Measurements from ENCODE around the gene TM9SF3.

TM9SF3 gene

DNA sequence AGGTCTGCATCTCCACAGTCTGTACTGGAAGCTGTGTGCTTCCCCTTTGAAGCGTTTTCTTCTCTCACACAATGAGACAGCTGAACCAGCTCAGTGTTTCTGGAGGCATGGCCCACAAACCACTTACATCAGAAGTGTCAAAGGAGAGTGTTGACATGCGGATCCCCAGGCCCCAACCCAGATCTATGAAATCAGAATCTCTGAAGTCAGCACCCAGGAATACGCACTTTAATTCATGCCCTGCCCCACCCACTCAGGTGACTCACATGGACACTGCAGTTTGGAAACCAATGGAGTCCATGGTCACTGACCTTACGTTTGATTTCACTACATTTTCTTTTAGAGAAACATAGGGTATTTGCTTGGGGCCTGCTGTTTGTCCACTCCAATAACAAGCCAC is 92.1 kb downstream of the TM9SF3 start:
- no peak for DNase-seq (ENCODE audit: low read depth)
- no peak overlapping the region for H3K4me3 ChIP-seq (ENCODE audit: low read length)
- TF ChIP-seq, protein P1, sequence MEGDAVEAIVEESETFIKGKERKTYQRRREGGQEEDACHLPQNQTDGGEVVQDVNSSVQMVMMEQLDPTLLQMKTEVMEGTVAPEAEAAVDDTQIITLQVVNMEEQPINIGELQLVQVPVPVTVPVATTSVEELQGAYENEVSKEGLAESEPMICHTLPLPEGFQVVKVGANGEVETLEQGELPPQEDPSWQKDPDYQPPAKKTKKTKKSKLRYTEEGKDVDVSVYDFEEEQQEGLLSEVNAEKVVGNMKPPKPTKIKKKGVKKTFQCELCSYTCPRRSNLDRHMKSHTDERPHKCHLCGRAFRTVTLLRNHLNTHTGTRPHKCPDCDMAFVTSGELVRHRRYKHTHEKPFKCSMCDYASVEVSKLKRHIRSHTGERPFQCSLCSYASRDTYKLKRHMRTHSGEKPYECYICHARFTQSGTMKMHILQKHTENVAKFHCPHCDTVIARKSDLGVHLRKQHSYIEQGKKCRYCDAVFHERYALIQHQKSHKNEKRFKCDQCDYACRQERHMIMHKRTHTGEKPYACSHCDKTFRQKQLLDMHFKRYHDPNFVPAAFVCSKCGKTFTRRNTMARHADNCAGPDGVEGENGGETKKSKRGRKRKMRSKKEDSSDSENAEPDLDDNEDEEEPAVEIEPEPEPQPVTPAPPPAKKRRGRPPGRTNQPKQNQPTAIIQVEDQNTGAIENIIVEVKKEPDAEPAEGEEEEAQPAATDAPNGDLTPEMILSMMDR (conservative IDR thresholded peaks at IDR 0.05; ENCODE audit: low read depth, low read length) = no peak

DNA sequence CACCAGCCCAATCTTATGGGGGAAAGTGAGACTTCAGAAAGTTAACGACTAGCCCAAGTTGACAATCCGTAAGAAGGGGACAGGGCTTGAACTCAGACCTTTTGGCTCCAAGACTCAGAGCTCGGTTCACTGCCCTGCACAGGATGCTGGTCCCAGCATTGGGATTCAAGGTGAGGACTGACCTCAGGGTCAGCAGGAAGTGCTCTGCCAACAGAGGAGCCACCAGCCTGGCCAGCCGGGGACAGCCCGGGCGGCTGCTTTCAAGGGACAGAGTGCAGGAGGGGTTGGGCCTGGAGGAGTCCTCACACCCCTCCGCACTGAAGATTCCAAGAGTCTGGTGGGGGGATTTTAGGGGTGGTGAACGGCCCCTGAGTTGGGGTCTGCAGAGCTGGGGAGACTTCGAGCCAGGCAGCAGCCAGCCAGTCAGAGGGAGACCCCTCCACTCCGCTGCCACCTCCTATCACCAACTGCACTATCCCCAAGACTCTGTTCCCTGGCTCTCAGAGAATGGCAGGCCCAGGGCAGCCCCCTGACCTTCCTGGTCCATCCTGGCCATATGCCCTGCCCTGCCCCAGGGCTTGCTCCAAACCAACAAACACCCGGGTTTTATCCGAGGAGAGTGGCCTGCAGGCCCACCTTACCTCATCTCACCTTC is 92.8 kb downstream of the TM9SF3 start:
- DNase-seq (ENCODE audit: low read depth) = no peak
- TF ChIP-seq, protein P1 (conservative IDR thresholded peaks at IDR 0.05; ENCODE audit: low read depth, low read length) = no peak
- no peak overlapping the region for H3K4me3 ChIP-seq (ENCODE audit: low read length)

DNA sequence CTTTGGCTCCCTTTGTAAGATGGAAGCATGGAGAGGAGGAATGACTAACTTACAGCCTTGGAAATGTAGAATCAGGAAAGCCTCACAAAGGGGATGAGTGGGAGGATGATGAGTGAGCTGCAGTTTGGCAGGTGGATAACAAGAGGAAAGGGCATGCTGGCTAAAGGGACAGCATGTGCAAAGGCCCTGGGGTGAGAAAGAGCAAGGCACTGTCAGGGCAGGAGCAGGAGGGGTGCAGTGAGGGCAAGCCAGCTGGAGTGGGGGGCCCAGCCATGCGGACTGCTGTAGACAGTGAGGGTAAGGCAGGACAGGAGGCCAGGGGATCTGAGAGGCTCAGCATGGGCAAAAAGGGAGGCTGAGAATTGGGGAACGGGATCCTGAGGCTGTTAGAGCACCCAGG is 93.6 kb downstream of the TM9SF3 start:
- no peak overlapping the region for H3K4me3 ChIP-seq (ENCODE audit: low read length)
- TF ChIP-seq, protein P1 (conservative IDR thresholded peaks at IDR 0.05; ENCODE audit: low read depth, low read length) = no peak
- no peak for DNase-seq (ENCODE audit: low read depth)

DNA sequence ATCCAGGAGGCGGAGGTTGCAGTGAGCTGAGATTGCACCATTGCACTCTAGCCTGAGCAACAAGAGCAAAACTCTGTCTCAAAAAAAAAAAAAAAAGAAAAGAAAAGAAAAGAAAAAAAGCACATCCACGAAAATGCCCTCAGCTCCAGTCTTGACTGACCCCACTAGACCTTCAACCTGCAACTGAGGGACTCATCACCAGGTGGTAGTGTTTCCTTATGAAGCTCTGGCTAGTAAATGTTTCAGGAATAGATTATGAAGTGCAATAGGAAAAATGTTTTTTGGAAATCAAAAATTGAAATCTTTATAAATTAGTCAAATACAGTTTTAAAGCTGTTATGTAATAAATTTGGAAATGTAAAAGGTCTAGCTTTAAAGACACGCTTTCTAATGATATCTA is 95.5 kb downstream of the TM9SF3 start:
- DNase-seq (ENCODE audit: low read depth) = no peak
- H3K4me3 ChIP-seq (ENCODE audit: low read length) = no peak overlapping the region
- TF ChIP-seq, protein P1 (conservative IDR thresholded peaks at IDR 0.05; ENCODE audit: low read depth, low read length) = no peak

DNA sequence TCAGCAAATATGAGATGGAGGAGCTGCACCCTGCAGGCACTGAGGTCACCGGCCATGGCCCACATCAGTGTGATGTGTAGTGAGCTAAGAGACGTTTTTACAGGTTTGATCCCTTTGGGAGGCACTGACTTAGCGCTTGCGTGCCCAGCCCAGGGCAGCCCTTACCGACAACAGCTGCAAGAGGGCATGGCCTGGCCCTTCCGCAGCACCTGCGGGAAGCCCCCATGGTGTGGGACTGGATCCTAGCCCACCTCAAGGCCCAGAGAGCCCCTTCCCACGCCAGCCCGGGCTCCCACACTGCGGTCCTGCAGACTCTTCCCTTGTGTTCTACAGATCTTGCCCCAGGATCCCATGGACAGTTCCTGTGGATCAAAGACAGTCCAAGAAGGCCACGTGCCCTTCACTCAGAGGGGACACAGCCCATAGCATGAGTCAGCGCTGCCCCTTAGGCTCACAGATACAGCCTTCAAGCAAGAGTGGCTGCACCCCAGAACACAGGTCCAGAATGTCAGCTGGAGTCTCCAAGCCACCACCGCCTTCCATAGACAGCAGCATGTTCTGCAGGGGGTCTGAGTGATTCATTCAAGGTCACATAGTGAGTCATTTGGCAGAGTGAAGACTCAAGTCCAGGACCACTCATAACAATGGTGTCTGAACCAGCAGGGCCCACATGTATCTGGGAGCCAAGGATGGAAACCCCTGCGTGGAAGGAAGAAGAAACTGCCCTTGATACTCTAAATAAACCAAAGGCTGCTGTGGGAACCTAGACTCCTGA is 98.5 kb downstream of the TM9SF3 start:
- DNase-seq (ENCODE audit: low read depth) = no peak
- TF ChIP-seq, protein P1 (conservative IDR thresholded peaks at IDR 0.05; ENCODE audit: low read depth, low read length) = no peak
- H3K4me3 ChIP-seq (ENCODE audit: low read length) = no peak overlapping the region

DNA sequence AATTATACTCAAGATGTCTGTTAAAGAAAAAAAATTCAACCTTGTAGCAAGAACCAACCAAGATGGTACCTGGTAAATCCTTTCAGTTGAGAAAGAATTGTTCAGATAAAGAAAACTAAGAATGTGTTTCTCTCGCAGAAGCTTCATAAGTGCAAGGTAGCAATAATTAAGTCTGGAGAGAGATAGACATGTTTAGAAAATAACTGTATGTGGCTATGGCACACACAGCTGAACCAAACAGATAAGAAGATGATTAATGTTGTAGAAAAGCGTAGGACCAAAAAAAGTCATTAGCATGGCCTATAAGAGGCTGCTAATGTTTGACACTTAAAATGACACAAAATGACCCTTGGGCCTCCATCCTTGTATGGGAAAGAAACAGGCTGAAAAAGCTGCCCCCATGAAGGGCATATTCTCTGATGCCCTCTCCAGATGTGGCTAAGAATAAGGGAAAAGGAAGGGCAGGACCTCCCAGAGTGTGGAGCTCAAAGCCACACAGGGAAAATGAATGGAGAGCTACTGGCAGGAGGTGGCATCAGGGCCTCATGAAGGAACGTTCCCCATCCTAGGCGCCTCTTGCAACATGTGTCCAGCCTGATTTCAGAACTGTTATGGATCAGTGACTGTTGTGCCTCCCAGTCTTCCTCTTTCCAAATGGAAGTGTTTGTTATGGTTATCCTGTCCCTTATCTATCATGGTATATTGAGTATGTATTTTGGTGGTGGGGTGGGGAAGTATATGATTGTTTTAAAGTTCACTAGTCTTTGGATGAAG is 103.8 kb downstream of the TM9SF3 start:
- no peak overlapping the region for H3K4me3 ChIP-seq (ENCODE audit: low read length)
- TF ChIP-seq, protein P1 (conservative IDR thresholded peaks at IDR 0.05; ENCODE audit: low read depth, low read length) = no peak
- DNase-seq (ENCODE audit: low read depth) = no peak
